ENCODE measurements around the gene PEAK3. TPM values are rescaled to one million over a fixed set of nuclear protein-coding genes. Genes with fewer than 3 reads are reported as not detected.
A peak's percentile ranks its signal among the peaks of the same experiment; 100 is the strongest.

PEAK3 gene
- total and polyA plus RNA-seq, 9 of the 15 experiments (the other 6 are each of a cell fraction or from before 2014, with no cell fraction given) = 0.07 to 0.40 TPM; not detected in 7

DNA sequence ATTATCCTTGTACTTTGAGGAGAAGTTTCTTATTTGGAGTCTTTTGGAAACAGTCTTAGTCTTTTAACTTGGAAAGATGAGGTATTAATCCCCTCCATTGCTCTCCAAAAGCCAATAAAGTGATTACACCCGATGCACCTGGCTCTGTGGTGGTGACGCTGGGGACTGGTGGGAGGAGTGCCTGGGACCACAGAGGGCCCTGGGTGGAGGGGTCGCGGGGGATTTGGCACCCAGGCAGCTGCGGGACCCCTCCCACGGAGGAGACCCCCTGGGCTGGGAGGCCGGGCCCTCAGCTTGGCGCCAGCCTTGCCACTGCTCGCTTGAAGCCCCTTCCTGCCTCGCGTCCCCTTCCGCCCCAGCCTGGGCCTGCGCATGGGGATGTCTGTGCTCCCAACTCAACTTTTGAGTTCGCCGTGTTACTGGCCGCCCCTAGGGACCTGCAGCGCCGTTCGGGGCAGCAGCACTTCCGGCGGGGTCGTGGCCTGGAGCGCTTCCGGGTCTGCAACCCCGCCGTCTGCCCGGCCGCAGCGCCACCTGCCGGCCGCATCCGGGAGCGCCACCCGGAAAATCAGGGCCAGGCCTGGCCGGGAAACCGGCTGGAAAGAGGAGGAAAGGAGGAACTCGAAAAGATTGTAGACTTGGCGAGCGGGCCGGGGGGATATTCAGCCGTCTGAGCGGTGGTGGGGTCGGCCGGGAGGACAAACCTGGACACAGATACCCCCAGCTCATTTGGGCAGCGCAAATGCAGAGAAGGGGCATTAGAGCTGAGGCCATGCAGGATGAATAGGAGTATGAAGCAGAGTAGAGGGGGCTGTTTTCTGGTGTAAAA, 8.4 kb downstream of the PEAK3 start (continued):
- TF ChIP-seq, protein P1, sequence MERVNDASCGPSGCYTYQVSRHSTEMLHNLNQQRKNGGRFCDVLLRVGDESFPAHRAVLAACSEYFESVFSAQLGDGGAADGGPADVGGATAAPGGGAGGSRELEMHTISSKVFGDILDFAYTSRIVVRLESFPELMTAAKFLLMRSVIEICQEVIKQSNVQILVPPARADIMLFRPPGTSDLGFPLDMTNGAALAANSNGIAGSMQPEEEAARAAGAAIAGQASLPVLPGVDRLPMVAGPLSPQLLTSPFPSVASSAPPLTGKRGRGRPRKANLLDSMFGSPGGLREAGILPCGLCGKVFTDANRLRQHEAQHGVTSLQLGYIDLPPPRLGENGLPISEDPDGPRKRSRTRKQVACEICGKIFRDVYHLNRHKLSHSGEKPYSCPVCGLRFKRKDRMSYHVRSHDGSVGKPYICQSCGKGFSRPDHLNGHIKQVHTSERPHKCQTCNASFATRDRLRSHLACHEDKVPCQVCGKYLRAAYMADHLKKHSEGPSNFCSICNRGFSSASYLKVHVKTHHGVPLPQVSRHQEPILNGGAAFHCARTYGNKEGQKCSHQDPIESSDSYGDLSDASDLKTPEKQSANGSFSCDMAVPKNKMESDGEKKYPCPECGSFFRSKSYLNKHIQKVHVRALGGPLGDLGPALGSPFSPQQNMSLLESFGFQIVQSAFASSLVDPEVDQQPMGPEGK (CRISPR knock-in tag; IDR thresholded peaks at IDR 0.05; ENCODE audit: borderline replicate concordance) = no peak
- no peak for TF ChIP-seq ZBTB8A (IDR thresholded peaks at IDR 0.05; ENCODE audit: partially characterized antibody)
- TF ChIP-seq DPF2 (IDR thresholded peaks at IDR 0.05) = no peak
- TF ChIP-seq KLF10 (CRISPR knock-in tag; IDR thresholded peaks at IDR 0.05) = no peak
- no peak for TF ChIP-seq HNRNPH1 (optimal IDR thresholded peaks at IDR 0.05; ENCODE audit: low read depth, low read length)
- peak; percentile 82 for TF ChIP-seq ETV1 (tag; conservative IDR thresholded peaks at IDR 0.05; ENCODE audit: low read depth)
- peak; percentile 55; the same call in 1 of the 2 replicates for TF ChIP-seq KLF1 (tag; IDR thresholded peaks at IDR 0.05)
- TF ChIP-seq, protein P2, sequence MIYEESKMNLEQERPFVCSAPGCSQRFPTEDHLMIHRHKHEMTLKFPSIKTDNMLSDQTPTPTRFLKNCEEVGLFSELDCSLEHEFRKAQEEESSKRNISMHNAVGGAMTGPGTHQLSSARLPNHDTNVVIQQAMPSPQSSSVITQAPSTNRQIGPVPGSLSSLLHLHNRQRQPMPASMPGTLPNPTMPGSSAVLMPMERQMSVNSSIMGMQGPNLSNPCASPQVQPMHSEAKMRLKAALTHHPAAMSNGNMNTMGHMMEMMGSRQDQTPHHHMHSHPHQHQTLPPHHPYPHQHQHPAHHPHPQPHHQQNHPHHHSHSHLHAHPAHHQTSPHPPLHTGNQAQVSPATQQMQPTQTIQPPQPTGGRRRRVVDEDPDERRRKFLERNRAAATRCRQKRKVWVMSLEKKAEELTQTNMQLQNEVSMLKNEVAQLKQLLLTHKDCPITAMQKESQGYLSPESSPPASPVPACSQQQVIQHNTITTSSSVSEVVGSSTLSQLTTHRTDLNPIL (CRISPR knock-in tag; IDR thresholded peaks at IDR 0.05) = no peak
- no peak for TF ChIP-seq ZBTB1 (CRISPR knock-in tag; IDR thresholded peaks at IDR 0.05; ENCODE audit: borderline replicate concordance, low read depth)
- 0 out of 2 replicates have a peak, but pooled peaks have one; percentile 23 for TF ChIP-seq LARP7 (IDR thresholded peaks at IDR 0.05)
- TF ChIP-seq SIN3A (IDR thresholded peaks at IDR 0.05; ENCODE audit: borderline replicate concordance in 2 of 2, control insufficient read depth in 1 of 2, low read depth in 2 of 2, low read length in 2 of 2) = 0 out of 4 replicates have a peak, but pooled peaks of 1 of the 2 experiments have one; percentile 22
- peak; percentile 82; the same call in 1 of the 2 replicates for TF ChIP-seq ZBED1 (IDR thresholded peaks at IDR 0.05)
- TF ChIP-seq HMGN3 (IDR thresholded peaks at IDR 0.05; ENCODE audit: borderline replicate concordance, extremely low read depth, insufficient read length, low read depth, low read length) = peak; percentile 97
- TF ChIP-seq, protein P3, sequence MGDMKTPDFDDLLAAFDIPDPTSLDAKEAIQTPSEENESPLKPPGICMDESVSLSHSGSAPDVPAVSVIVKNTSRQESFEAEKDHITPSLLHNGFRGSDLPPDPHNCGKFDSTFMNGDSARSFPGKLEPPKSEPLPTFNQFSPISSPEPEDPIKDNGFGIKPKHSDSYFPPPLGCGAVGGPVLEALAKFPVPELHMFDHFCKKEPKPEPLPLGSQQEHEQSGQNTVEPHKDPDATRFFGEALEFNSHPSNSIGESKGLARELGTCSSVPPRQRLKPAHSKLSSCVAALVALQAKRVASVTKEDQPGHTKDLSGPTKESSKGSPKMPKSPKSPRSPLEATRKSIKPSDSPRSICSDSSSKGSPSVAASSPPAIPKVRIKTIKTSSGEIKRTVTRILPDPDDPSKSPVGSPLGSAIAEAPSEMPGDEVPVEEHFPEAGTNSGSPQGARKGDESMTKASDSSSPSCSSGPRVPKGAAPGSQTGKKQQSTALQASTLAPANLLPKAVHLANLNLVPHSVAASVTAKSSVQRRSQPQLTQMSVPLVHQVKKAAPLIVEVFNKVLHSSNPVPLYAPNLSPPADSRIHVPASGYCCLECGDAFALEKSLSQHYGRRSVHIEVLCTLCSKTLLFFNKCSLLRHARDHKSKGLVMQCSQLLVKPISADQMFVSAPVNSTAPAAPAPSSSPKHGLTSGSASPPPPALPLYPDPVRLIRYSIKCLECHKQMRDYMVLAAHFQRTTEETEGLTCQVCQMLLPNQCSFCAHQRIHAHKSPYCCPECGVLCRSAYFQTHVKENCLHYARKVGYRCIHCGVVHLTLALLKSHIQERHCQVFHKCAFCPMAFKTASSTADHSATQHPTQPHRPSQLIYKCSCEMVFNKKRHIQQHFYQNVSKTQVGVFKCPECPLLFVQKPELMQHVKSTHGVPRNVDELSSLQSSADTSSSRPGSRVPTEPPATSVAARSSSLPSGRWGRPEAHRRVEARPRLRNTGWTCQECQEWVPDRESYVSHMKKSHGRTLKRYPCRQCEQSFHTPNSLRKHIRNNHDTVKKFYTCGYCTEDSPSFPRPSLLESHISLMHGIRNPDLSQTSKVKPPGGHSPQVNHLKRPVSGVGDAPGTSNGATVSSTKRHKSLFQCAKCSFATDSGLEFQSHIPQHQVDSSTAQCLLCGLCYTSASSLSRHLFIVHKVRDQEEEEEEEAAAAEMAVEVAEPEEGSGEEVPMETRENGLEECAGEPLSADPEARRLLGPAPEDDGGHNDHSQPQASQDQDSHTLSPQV (IDR thresholded peaks at IDR 0.05) = no peak
- 0 out of 2 replicates have a peak, but pooled peaks have one; percentile 49 for TF ChIP-seq SREBF1 (IDR thresholded peaks at IDR 0.05; ENCODE audit: borderline replicate concordance, low read depth, low read length)
- TF ChIP-seq, protein P4, sequence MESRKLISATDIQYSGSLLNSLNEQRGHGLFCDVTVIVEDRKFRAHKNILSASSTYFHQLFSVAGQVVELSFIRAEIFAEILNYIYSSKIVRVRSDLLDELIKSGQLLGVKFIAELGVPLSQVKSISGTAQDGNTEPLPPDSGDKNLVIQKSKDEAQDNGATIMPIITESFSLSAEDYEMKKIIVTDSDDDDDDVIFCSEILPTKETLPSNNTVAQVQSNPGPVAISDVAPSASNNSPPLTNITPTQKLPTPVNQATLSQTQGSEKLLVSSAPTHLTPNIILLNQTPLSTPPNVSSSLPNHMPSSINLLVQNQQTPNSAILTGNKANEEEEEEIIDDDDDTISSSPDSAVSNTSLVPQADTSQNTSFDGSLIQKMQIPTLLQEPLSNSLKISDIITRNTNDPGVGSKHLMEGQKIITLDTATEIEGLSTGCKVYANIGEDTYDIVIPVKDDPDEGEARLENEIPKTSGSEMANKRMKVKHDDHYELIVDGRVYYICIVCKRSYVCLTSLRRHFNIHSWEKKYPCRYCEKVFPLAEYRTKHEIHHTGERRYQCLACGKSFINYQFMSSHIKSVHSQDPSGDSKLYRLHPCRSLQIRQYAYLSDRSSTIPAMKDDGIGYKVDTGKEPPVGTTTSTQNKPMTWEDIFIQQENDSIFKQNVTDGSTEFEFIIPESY (CRISPR knock-in tag; IDR thresholded peaks at IDR 0.05) = peak; percentile 78
